ENCODE measurements around the gene ADARB2. TPM values are rescaled to one million over a fixed set of nuclear protein-coding genes. Genes with fewer than 3 reads are reported as not detected.

The ADARB2 gene
- total RNA-seq, 4 donors from 2014 or later = 1.3 to 5.4 (median 1.8) TPM

- Histone ChIP-seq H3K27me3 (peaks cover 38% of the 10 kb centered on the region), H3K4me1 (no peaks in the 10 kb centered on the region), H3K27ac (no peak overlapping the region), H3K9me3 (no peaks in the 10 kb centered on the region), H3K4me3 (no peak overlapping the region), H3K36me3 (no peaks in the 10 kb centered on the region)
- TF ChIP-seq POLR2AphosphoS5 (IDR thresholded peaks at IDR 0.05) (no peak), CTCF (IDR thresholded peaks at IDR 0.05) (no peak), POLR2A (IDR thresholded peaks at IDR 0.05) (no peak), EP300 (IDR thresholded peaks at IDR 0.05) (no peak)
- 46 to 60% methylated on average over 2 to 6 of the region's 10 CpGs for WGBS, 2 donors (ENCODE audit: low coverage in 1 of 2)
- no peak for ATAC-seq
These were observed 481.5 kb downstream of the ADARB2 start for GRCh38 chr10:1255600-1256431.

GRCh38 chr10:1255118-1255517 lies 482.2 kb downstream of the ADARB2 start:
- H3K9me3 ChIP-seq = no peaks in the 10 kb centered on the region
- peaks cover 38% of the 10 kb centered on the region for H3K27me3 ChIP-seq
- TF ChIP-seq CTCF (IDR thresholded peaks at IDR 0.05) = no peak
- TF ChIP-seq POLR2A (IDR thresholded peaks at IDR 0.05) = no peak
- TF ChIP-seq EP300 (IDR thresholded peaks at IDR 0.05) = no peak
- no peak for TF ChIP-seq POLR2AphosphoS5 (IDR thresholded peaks at IDR 0.05)
- no peak overlapping the region for H3K4me3 ChIP-seq
- H3K27ac ChIP-seq = no peak overlapping the region
- no peaks in the 10 kb centered on the region for H3K36me3 ChIP-seq
- H3K4me1 ChIP-seq = no peaks in the 10 kb centered on the region
- WGBS, 2 donors (ENCODE audit: low coverage in 1 of 2) = 58% methylated on average over 2 of the region's 9 CpGs; no CpG with 5 or more reads in 1 of the 2 donors
- ATAC-seq = no peak

- Histone ChIP-seq H3K36me3 (no peaks in the 10 kb centered on the region), H3K27me3 (peaks cover 43% of the 10 kb centered on the region), H3K4me1 (no peaks in the 10 kb centered on the region), H3K4me3 (no peak overlapping the region), H3K27ac (no peak overlapping the region), H3K9me3 (no peaks in the 10 kb centered on the region)
- 85 to 86% methylated on average over 9 to 11 of the region's 11 CpGs for WGBS, 2 donors (ENCODE audit: low coverage in 1 of 2)
- ATAC-seq = no peak
- TF ChIP-seq POLR2AphosphoS5 (IDR thresholded peaks at IDR 0.05) (no peak), EP300 (IDR thresholded peaks at IDR 0.05) (no peak), CTCF (IDR thresholded peaks at IDR 0.05) (no peak), POLR2A (IDR thresholded peaks at IDR 0.05) (no peak)
These were observed 483.6 kb downstream of the ADARB2 start for GRCh38 chr10:1253523-1254353.

GRCh38 chr10:1251769-1252168 lies 485.6 kb downstream of the ADARB2 start:
- Histone ChIP-seq H3K4me3 (no peak overlapping the region), H3K36me3 (no peaks in the 10 kb centered on the region), H3K27me3 (peaks cover 51% of the 10 kb centered on the region), H3K4me1 (no peaks in the 10 kb centered on the region), H3K9me3 (no peaks in the 10 kb centered on the region), H3K27ac (no peak overlapping the region)
- 44 to 53% methylated on average over 2 to 3 of the region's 3 CpGs for WGBS, 2 donors (ENCODE audit: low coverage in 1 of 2)
- TF ChIP-seq POLR2AphosphoS5 (IDR thresholded peaks at IDR 0.05) (no peak), CTCF (IDR thresholded peaks at IDR 0.05) (no peak), POLR2A (IDR thresholded peaks at IDR 0.05) (no peak), EP300 (IDR thresholded peaks at IDR 0.05) (no peak)
- ATAC-seq = no peak
